HG02870 (cell line): ENCODE results near the gene HSF2BP.
"Not testable (repeated sequence)": the region's sequence is repeated elsewhere in the genome, so short reads cannot be mapped to it uniquely, and the experiment has no call there.

Experiments used
- ATAC-seq: cut with Tn5 transposase; IDR thresholded peaks from one replicate; pipeline ENCODE4 v1.9.1; 2021; ENCODE audit warnings: mild to moderate bottlenecking, moderate library complexity; ENCODE audit not compliant: unreplicated experiment

HSF2BP gene

GRCh38 chr21:43622796-43623195, 36.5 kb downstream of the HSF2BP start:
- no peak for ATAC-seq

DNA sequence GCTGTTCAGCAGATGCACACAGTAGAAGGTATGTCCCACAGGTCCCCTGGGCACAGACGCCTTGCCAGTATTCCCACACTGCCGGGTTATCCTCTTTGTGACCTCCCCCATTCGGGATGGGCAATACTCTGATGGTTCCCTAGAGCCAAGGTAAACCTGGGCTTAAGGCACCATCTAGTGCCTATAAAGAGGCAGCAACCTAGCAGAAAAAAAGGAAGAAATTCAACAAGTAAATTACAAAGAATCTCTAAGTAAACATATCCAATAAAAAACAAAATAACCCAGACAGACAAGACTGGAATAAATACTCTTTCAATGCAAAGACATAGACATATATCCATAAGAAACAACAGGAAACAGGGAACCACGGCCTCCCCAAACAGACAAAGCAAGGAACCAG, 39.4 kb downstream of the HSF2BP start:
- no peak for ATAC-seq

DNA sequence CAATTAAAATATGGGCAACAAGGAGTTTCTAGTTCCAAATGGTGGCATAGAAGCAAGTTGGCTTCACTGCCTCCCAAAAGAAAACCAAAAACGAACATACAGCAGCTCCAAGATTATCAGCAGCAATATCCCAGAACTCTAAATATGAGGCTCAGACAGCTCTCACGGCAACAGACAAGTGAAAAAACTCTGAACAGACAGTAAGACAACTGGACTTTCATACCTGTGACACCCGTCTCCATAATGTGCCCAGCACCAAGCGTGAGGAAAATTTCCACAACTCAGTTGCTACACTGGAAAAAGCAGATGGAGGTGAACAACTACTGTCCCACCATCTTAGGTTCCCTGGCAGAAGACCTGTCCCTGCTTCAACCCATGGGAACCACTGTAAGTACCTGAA, 39.9 kb downstream of the HSF2BP start:
- no peak for ATAC-seq

- ATAC-seq: no peak
Observed at GRCh38 chr21:43618940-43619339, 40.3 kb downstream of the HSF2BP start.

DNA sequence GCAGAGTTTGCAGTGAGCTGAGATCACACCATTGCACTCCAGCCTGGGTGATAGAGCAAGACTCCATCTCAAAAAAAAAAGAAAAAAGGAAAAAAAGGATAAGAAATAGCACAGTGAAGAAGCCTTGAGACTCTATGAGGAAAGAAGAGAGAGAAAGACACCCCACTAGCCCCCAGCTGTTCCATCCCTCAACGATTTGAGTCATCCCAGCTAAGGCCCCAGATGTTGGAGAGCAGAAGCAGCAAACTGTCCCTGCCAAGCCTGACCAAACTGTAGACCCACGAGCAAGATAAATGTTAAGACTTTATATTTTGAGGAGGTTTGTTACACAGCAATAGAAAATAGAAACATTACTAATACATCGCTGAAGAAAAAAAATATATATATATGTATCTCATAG, 42.4 kb downstream of the HSF2BP start:
- ATAC-seq: not testable (repeated sequence)

DNA sequence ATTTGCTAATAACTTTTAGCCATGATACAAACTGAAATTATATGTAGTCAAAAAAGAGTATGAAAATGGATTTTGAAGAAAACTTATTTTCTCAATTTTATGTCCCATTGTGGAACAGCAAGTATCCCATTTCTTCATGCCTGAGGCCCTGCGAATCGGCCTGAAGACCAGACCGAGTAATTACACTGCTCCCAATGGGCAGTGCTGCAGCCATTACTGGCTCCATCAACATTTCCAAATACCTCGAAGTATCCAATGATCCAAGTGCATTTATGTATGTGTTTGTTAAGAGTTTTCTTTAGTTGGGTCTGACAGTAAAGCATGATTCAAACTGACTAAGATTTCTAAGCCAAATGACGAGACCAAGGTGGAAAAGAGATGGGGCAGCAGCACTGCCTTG, 44.4 kb downstream of the HSF2BP start:
- ATAC-seq: no peak

DNA sequence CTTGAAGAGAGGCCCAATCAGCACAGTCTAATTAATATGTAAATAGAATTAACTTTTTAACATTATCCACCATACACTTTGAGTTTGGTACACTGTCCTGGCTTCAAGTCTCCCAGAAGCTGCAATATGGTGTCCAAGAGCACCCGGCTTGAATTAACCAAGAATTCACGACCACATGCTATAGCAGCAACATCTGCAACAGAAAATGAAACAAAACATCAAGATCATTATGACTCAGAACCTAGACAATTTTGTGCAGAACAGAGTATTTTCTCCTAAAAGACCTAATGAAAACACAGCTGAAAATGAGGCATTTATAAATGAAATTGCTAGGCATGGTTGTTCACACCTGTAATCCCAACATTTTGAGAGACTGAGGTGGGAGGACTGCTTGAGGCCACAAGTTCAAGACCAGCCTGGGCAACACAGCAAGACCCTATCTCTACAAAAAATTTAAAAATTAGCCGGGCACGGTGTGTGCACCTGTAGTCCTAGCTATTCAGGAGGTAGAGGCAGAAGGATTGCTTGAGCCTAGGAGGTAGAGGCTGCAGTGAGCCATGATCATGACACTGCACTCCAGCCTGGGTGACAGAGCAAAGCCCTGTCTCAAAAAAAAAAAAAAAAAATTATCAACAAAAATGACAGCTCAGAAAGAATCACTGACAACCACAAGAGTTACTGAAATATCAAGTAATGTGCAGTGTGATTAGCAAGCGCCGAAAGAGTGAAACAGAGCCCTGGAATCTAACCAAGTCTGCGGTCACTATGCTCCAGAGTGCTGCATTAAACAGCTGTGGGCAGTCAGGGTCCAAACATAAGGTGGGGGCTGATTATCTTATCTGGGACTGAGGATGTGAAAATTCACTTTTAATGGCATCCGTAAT, 45.3 kb downstream of the HSF2BP start:
- no peak for ATAC-seq

DNA sequence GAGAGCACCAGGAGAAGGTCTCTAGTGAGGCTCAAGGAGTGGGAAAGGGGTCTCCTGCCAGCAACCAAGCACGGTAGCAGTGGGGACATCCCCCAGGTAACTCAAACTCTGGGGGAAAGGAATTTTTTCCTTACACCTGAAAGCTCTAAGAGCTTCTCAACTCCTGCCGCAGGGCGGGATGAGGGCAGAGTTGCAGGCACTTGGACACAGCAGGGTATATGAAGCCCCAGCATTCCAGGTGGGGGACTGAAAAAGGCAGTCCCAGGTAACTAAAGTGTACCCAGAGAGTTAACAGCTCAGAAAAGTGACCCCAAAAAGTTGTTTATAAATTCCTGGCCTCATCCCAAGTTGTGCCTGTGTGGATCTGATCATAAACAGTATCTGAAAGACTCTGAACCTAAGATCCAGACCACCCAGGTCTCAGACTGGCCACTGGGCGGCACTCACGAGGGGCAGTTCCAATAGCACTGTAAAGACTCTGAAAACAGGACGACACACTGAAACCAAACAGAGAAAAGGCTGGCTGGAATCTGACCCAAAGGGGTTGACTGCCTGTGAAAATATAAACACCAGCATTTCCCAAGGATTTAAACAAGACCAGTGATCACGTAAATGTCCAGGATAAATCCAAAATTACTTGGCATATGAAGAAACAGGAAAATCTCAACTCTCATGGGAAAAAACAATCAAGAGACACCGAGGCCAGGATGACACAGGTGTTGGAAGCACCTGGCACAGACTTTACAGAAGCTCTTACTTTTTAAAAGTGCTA, 47.5 kb downstream of the HSF2BP start:
- ATAC-seq: no peak

DNA sequence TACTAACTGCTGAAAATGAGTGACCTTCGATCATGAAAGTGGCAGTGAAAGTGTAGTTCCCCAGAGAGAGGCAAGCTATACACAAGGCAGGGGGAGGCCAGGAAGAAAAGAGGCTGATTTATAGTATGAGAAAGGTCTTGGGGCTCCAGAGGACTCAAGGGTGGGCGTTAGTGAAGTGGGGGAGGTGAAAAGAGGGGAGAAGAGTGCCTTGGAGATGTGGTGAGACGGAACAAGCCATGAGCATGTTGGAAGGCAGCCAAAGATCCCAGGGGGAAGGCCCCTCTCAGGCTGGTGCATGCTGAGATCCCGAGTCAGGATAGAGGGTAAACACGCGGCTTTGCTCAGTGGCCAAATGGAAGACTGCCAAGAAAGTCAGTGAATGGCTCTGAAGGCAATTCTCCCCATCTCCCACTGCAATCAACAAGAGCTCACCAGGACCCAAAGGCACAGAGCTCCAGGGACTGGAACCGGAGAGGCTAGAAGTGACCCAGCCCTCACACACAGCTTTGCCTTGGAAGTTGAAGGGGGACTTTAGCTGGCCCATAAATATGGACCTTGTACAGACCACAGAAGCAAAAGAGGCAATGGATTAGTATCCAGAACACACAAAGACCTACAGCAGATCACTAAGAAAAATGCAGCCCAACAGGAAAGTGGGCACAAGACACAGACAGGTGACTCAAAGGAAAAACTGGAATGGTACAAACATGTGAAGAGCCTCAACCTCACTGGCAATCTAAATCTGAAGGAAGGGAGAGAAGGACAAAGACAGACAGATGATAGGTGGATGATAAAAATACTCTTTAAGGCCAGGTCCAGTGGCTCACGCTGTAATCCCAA, 49.6 kb downstream of the HSF2BP start:
- no peak for ATAC-seq

- ATAC-seq: no peak
Observed at GRCh38 chr21:43608664-43609063, 50.6 kb downstream of the HSF2BP start.

- ATAC-seq: no peak
Observed at GRCh38 chr21:43608225-43608624, 51.1 kb downstream of the HSF2BP start.

DNA sequence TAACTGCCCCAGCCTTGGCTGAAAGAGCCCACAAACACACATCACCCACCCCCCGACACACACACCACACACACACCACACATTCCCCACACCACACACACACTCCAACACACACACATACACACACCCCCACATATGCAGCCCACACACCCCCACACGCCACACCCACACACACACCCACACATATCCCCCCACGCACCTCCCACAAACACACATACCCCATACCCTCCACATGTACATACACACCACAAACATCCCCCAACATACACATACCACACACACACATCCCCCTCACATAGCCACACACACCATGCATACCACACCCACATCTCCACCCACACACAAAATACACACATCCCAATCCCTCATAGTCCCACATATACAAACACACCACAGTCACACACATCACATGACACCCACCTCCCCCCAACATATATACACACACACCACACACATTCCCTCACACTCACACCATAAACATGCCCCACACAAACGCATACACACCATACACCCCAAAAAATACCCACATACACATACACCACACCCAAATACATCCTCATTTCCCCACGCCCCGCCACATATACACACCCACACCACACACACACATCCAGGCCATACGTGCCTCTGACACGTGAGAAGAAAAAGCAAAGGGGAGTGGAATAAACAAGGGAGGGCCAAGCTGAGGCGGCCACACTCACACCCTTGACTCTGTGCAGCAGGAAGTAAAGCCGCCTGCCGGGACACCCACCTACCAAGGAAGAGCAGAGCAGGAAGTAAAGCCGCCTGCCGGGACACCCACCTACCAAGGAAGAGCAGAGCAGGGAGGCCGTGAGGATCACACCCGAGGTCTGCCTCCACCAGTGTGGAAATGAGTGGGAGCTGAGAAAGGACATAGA, 53.7 kb downstream of the HSF2BP start:
- no peak for ATAC-seq

DNA sequence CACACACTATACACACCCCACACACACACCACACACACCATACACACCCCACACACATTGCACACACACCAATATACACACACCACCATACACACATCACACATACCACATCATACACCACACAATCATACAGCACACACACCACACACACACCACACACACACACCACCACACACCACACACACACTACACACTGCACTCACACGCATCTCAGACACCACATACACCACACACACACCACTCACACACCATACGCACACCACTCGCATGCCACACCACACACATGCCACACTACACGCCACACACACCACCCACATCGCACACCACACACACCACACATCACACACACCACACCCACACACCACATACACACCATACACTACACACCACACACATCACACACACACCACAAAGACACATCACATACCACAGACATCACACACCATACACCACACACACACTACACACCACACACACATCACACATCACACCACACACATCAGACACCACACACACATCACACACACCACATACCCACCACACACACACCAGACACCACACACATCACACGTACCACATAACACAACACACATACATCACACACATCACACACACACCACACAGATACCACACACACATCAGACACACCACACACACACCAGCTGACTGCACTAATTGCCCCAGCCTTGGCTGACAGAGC, 54.6 kb downstream of the HSF2BP start:
- no peak for ATAC-seq

- no peak for ATAC-seq
Observed at GRCh38 chr21:43603641-43604504, 55.4 kb downstream of the HSF2BP start.

DNA sequence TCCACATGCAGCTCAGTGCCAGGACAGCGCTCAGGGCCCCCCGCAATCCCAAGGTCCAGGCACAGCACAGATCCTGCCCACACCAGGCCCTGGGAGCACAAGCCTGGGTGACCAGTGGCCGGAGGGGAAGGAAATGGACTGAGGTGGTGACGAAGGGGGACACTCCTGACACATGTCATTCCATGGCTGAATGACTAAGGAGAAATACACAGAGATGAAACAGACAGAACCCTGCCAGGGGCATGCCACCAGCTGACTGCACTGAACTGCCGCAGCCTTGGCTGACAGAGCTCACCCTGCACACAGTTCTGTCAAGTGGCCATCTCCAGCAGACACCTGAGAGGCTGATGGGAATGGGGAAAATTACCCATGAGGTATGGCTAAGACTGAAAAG, 56.1 kb downstream of the HSF2BP start:
- no peak for ATAC-seq

DNA sequence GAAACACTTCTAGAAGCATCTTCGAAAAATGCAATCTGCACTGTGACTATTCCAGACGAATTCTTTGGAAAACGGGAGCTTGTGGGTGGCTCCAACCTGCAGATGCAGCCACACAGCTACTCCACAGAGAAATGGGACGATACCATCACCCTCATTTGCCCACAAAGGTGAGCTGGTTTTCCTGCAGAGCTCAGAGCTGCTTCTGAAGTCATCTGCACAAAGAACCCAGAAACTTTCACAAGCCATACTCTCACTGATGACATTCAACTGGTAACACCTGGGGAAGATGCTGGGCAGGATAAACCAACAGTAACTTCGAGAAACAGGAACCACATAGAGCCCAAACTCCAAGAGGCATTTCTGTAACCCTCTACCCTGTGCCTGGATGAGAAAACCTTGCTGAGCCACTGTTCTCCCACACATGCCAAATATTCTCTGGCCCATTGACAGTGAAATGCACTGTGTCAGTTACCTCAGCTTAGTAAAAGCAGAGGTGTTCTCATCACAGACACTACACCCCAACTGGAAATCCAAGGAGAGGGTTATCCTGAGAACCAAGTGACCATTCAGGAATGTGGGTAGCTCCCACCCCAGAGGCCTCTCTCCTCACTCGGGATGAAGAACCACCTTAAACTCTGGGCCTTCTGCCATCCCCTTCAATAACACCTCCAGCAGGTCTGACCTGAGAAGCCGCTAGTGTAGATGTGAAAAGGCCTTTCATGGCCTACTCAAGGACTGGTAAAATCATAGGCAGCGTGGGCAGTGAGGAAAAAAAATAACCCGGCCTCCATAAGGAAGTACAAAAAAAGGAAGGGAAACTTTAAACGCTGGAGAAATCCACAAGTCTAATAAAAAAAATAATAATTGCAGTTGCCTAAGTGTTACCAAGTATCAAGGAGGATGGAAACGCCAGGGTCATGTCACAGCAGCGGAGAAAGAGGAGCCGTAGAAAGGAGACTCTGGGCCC, 56.7 kb downstream of the HSF2BP start:
- no peak for ATAC-seq

GRCh38 chr21:43600642-43601402, 58.5 kb downstream of the HSF2BP start:
- no peak for ATAC-seq
